GM19099 (cell line): ENCODE data around the gene SCMH1.

ENCODE experiments used
- POLR2A ChIP-seq: IDR thresholded peaks from 3 replicates; pipeline ENCODE4 v1.6.1; 2011; ENCODE audit warnings: low read depth; ENCODE audit not compliant: insufficient read length; ENCODE audit errors: extremely low read depth

SCMH1 gene

DNA sequence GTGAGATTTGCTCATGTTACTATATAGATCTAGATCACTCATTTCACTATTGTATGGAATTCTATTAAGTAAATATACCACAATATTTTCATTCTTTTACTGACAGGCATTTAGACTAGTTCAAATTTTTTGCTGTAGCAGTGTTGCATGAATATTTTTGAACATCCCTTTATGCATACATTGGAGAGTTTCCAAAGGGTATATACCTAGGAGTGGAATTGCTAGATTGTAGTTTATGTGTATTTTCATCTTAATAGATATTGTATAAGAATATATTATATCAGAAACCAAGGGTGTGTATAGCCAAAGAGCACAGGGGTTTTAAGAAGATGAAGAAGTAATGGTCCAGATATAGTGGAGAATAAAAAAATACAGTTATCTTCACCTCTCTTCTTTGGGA lies 6.2 kb downstream of the SCMH1 start:
- no peak for TF ChIP-seq POLR2A

GRCh38 chr1:41233708-41234107 lies 8.4 kb downstream of the SCMH1 start:
- TF ChIP-seq POLR2A: no peak

DNA sequence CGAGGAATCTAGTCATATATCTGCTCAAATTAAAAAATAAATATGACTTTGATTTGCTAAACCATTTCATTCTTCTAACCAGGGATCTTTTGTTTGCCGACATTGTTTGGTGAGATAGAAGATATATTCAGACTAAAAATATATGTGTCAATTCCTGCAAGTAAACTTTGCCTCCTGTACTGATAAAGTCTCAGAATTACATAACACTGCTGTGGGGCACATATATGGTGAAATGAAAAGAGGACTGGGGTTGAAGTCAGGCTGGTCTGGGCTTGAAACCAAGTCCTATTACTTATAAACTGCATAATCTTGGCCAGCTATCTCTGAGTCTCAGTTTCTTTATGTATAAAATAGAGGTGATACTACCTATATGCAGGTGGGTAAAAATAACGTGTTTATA lies 9.8 kb downstream of the SCMH1 start:
- no peak for TF ChIP-seq POLR2A

DNA sequence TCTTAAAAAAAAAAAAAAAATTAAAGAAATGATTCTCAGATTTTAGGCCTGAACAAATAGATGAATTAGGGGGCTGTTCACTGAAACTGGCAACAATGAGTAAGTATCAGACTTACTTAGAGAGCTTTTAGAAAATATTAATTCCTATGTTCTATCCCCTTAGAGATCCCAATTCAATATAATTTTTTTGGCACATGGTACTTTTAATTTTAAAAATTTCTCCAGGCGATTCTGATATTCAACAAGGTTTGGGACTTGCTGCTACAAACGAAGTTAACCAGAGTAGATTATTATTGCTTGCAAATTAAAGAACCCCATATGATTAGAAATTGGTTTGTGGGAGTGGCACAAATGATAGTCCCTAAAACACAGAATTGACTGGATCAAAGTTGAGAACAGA lies 11.4 kb downstream of the SCMH1 start:
- no peak for TF ChIP-seq POLR2A

- TF ChIP-seq POLR2A: no peak
These were observed 15.2 kb downstream of the SCMH1 start for GRCh38 chr1:41226815-41227434.

DNA sequence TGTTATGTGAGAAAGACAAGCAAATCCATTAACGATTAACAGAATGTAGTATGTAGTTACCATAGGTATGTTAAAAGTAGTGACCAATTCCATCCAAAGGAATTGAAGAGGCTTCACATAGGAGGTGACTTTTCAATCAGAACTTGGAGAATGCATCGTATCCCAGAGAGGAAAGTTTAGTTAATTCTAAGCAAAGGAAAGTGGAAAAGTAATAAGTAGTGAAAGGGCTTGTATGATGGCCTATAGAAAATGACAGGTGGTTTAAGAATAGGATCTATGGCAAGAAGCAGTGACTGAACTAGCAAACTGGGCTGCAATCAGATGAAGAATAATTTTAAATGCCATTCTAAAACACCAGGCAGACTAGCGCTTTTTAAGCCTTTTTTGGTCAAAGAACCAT lies 16.6 kb downstream of the SCMH1 start:
- no peak for TF ChIP-seq POLR2A

DNA sequence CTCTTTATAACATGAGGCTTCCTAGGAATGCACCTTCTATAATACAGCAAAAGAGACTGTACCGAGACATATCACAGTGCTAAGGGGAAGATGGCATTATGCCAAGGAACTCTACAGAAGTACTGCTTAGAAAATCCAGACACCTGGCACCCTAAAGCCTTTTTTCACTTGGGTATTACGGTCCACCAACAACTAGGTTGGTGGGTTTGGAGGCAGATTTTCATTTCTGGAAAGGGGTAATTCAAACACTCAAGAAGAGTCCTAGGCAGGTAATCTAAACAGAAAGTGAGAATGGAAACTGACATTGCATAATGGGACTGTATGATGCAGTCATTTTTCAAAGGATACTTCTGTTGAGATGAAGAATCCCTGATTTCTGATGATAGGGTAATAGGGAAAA lies 19.6 kb downstream of the SCMH1 start:
- no peak for TF ChIP-seq POLR2A

DNA sequence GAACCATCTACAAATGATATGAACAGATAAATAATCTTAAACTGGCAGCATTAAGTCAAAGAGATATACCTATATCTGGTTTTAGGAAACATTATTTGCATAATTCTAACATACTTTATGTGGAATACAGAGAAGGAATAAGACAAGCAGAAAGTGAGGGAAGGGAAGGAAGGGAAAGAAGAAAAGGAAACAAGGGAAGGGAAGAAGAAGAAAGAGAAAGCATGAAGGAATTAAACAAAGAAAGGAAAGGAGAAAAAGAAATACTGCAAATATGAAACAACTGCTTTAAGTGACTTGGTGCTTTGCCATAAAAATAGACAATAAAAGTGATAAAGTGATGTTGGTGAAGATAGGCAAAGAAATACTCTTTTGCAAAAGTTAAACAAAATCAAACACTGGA lies 20.1 kb downstream of the SCMH1 start:
- no peak for TF ChIP-seq POLR2A

DNA sequence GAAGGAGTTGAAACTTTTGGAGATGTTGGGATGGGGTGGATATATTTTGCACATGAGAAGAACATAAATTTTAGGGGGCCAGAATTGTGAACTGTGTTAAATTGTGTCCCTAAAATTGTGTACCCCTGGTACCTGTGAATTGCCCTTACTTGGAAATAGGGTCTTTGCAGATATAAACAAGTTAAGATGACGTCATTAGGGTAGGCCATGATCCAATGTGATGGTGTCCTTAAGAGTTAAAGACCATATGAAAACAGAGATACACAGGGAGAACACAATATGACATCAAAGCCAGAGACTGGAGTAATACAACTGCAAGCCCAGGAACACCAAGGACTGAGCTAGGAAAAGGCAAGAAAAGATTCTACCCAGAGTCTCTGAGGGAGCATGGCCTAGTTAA lies 24.0 kb downstream of the SCMH1 start:
- no peak for TF ChIP-seq POLR2A

- no peak for TF ChIP-seq POLR2A
These were observed 24.7 kb downstream of the SCMH1 start for GRCh38 chr1:41217441-41217840.

DNA sequence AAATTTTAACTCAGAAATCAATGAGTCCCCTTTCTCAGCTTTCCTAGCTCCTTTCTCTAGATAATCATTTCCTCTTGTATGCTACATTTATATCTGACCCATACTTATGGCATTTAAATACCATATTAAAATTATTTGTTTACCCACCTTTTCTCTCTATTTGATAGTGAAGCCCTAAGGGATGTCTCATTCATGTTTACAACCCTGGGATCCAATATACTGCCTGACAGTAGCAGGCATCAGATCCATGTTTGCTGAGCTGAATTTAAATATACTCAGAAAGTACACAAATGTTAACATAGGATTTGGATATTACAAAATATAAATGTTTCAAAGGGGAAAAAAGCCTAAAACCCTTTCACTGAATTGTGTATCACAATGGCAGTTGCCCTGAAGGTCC lies 26.5 kb downstream of the SCMH1 start:
- TF ChIP-seq POLR2A: no peak

- TF ChIP-seq POLR2A: no peak
These were observed 28.8 kb downstream of the SCMH1 start for GRCh38 chr1:41213341-41213740.

DNA sequence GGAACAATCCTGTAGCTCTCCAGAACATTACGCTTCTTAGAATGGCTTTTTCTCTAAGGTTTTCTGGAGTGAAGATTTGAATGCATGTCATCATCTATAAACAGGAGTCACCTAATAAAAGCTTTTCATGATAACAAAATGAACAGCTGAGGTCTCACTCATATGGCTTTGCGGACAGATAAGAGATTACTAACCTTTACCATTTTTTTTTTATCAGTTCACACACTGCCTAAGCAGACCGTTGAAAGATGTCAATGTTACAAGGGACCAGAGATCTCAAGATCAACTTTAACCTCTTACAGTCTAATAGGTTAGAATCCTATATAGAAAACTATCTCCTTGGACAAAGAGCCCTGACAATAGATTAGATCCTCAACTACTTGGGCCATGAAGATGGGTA lies 41.4 kb downstream of the SCMH1 start:
- no peak for TF ChIP-seq POLR2A

- no peak for TF ChIP-seq POLR2A
These were observed 42.7 kb downstream of the SCMH1 start for GRCh38 chr1:41199375-41199774.

DNA sequence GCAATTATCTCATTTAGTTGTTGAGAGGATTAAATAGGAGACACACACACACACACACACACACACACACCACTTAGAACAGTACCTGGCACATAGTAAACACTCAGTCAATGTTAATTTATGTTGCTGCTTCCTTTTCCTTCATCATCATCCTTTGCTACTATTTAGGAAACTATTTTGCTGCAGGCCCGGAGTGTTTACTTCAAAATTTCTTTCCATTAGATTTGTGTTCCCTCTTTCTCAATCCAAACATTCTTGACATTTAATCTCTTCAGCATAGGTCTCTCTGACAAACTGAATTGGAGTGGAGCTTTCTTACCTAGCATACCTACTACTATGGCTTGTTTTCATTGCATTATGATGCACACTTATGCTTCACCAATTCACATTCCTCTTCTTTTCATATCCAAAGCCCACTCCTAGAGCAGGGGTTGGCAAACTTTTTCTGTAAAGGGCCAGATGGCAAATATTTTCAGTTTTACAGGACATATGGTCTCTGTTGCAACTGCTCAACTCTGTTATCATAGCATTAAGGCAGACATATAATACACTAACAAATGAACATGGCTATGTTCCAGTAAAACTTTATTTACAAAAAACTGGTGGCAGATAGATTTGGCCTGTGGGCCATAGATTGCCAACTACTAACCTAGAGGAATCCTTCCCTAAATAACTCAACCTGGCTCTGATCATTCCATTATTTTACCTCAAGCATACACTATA lies 49.5 kb downstream of the SCMH1 start:
- TF ChIP-seq POLR2A: no peak

DNA sequence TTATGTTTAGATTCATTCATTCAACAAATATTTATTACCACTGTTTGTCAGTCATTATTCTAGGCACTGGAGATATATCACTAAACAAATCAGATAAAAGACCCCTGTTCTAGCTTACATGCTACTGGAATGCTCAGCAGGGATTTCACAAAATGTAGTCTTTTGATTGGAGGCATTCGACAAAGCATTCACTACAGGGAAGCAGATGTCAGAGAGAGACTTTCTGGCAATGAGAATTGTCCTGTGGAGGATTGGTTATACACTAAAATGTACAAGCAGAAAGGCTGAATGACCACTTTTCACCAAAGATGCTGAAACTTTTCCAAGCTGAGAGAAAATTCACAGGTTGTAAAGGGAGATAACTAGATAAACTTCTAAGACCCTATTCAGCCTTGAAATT lies 57.7 kb downstream of the SCMH1 start:
- TF ChIP-seq POLR2A: no peak

GRCh38 chr1:41175546-41175945 lies 66.6 kb downstream of the SCMH1 start:
- TF ChIP-seq POLR2A: no peak

- no peak for TF ChIP-seq POLR2A
These were observed 67.9 kb downstream of the SCMH1 start for GRCh38 chr1:41174170-41174569.

- no peak for TF ChIP-seq POLR2A
These were observed 68.5 kb downstream of the SCMH1 start for GRCh38 chr1:41173651-41174050.
